Mononuclear cell (primary cell): ENCODE results near the gene KBTBD2. TPM values are rescaled to one million over a fixed set of nuclear protein-coding genes. Genes with fewer than 3 reads are reported as not detected.
"Not testable (repeated sequence)": the region's sequence is repeated elsewhere in the genome, so short reads cannot be mapped to it uniquely, and the experiment has no call there.

ENCODE experiments used
- H3K27me3 ChIP-seq: 2 replicates; pipeline ENCODE4 v1.6.0; 2011; ENCODE audit warnings: low read length, control low read depth; ENCODE audit not compliant: insufficient read depth
- H3K4me1 ChIP-seq: 2 replicates; pipeline ENCODE4 v1.5.1; 2011; ENCODE audit warnings: mild to moderate bottlenecking, low read length, control low read depth; ENCODE audit not compliant: insufficient read depth
- H3K4me3 ChIP-seq: 2 replicates; pipeline ENCODE4 v1.5.1; 2011; ENCODE audit warnings: mild to moderate bottlenecking, low read length, moderate library complexity
- H3K9me3 ChIP-seq: 2 replicates; pipeline ENCODE4 v1.5.1; 2011; ENCODE audit warnings: low read depth, mild to moderate bottlenecking, control low read depth, low read length
- total RNA-seq: library from RNA; depleted of rRNA; stranded (reverse); fragments of >200 nt; gene quantifications from one replicate; pipeline ENCODE4 v1.2.3, GENCODE V29; 2012

Gene KBTBD2
- total RNA-seq, 1 donor = 169 TPM

DNA sequence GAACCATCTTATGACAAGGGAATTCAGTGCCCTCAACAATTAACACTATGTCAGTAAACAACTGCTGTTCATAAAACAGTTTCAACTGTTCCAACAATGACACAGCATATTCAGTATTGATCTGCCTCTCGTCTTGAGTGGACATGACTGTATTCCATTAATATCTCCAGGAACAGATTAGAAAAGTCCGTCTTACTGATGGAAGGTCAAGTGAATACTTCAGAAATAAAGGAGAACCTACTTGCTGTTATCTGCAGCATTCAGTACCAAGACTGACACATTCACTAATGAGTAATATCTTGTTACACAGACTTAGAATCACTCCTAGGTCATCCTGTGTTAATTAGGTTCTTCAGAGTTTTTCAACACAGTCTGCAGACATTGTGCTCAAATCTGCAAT is 12.1 kb downstream of the KBTBD2 start:
- peaks cover 27% of the 10 kb centered on the region for H3K4me1 ChIP-seq
- no peaks in the 10 kb centered on the region for H3K9me3 ChIP-seq
- H3K27me3 ChIP-seq = no peaks in the 10 kb centered on the region
- H3K4me3 ChIP-seq = no peak overlapping the region

- not testable (repeated sequence) for H3K27me3 ChIP-seq, H3K4me3 ChIP-seq, H3K9me3 ChIP-seq
- peaks cover 14% of the 10 kb centered on the region for H3K4me1 ChIP-seq
Observed at GRCh38 chr7:32878023-32878422, 13.5 kb downstream of the KBTBD2 start.

- Histone ChIP-seq H3K4me3 (no peak overlapping the region), H3K4me1 (no peaks in the 10 kb centered on the region), H3K9me3 (no peaks in the 10 kb centered on the region), H3K27me3 (no peaks in the 10 kb centered on the region)
Observed at GRCh38 chr7:32872421-32872820, 19.1 kb downstream of the KBTBD2 start.

DNA sequence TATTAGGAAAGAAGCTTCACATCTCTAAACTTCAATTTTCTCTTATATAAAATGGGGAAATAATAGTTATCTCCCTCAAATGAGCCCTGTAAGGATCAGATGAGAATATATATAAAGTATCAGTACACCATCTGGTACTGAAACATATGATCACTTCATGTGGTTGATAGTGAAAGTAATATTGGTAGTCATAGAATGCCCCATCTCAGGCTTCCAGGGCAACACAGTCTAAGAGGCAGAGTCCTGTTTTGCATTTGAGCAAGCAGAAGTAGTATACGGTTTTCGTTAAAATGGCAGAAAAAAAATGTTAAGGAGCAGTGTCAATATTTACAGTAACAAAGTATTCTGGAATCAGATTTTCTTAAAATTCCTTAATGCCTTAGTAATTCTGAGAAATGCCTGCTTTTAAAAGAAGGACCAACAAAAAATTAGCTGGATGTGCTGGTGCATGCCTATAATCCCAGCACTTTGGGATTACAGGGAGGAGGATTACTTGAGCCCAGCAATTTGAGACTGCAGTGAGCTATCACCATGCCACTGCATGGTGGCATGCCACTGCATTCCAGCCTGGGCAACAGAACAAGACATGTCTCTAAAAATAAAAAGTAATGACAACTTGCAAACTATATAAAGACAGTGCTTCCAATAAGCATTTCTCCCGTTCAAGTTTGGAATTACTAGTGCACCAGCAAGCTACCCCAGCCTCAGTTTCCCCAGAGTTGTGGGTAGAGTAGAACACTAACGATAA is 19.8 kb downstream of the KBTBD2 start:
- no peaks in the 10 kb centered on the region for H3K9me3 ChIP-seq
- no peak overlapping the region for H3K4me3 ChIP-seq
- no peaks in the 10 kb centered on the region for H3K27me3 ChIP-seq
- H3K4me1 ChIP-seq = no peaks in the 10 kb centered on the region

DNA sequence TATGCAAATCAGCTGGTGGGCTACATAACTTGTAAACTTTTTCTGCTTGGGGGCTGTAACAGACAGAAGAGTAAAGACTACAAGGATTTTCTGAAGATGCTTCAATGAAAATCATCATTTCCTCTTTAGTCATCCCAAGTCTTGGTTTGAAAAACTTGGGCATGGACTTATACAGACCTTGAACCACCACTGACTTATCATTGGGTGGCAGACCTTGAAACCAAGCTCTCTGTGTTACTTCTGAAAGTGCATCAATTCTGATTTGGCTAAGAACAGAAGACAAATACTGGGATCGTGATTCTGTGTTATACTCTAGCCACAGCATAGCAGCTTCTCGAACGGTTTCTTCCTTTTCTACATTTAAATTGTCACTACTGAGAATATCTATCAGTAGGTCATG is 21.3 kb downstream of the KBTBD2 start:
- no peak overlapping the region for H3K4me3 ChIP-seq
- no peaks in the 10 kb centered on the region for H3K4me1 ChIP-seq
- H3K9me3 ChIP-seq = no peaks in the 10 kb centered on the region
- no peaks in the 10 kb centered on the region for H3K27me3 ChIP-seq

DNA sequence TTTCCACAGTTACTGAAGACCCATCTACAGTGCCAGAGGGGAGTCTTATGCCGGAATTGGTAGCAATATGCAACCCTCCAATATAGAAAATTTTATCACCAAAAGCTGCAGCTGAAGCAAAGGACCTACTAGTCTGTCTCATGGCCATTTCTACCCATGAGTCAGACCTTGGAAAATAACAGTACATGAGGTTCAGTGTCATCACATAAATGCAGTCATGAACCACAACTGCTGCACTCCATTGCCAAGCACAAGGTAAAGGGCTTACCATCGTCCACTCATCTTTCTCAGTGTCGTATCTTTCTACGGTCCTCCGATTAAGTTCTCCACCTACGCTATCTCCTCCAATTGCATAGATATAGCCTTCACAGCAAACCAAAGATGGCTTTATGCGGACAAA is 21.8 kb downstream of the KBTBD2 start:
- Histone ChIP-seq H3K4me3 (no peak overlapping the region), H3K4me1 (no peaks in the 10 kb centered on the region), H3K27me3 (no peaks in the 10 kb centered on the region), H3K9me3 (no peaks in the 10 kb centered on the region)

GRCh38 chr7:32868116-32868515 is 23.4 kb downstream of the KBTBD2 start:
- H3K4me1 ChIP-seq = no peaks in the 10 kb centered on the region
- no peaks in the 10 kb centered on the region for H3K27me3 ChIP-seq
- H3K9me3 ChIP-seq = no peaks in the 10 kb centered on the region
- no peak overlapping the region for H3K4me3 ChIP-seq

GRCh38 chr7:32865448-32866030 is 26.0 kb downstream of the KBTBD2 start:
- H3K9me3 ChIP-seq = no peaks in the 10 kb centered on the region
- no peak overlapping the region for H3K4me3 ChIP-seq
- H3K4me1 ChIP-seq = no peaks in the 10 kb centered on the region
- no peaks in the 10 kb centered on the region for H3K27me3 ChIP-seq

- not testable (repeated sequence) for H3K4me3 ChIP-seq, H3K9me3 ChIP-seq, H3K27me3 ChIP-seq, H3K4me1 ChIP-seq
Observed at GRCh38 chr7:32863872-32864271, 27.7 kb downstream of the KBTBD2 start.

DNA sequence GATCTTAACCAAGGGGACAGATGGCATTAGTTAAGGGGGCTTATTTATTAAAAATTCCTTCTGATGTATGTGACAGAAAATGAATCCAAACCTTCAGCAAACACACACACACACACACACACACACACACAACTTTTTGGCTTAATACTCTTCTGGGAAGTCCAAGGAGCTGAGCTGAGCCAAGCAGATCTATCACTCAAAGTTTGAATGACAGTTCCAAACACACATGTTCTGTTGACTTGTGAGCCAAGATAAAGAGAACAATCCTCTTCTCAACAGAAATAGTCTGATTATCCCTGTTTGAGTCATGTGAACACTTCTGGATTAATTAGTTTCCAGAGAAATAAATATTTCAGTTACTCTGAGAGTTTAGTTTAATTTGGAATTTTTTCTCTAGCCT is 31.5 kb downstream of the KBTBD2 start:
- Histone ChIP-seq H3K4me3 (no peak overlapping the region), H3K9me3 (no peaks in the 10 kb centered on the region), H3K4me1 (no peaks in the 10 kb centered on the region), H3K27me3 (no peaks in the 10 kb centered on the region)

DNA sequence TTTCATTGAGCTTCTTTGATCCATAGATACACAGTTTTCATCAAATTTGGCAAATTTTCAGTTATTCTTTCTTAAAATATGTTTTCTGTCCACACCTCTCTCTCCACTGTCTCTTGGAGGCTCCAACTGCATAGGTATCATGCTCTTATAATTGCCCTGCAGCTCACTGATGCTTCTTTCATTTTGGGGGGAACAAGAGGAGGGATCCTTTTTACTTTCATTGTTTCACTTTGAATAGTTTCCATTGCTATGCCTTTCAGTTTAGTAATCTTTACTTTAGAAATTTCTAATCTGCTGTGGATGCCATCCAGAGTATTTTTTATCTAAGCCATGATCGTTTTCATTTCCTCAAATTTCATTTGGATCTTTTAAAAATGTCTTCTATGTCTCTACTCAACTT is 32.9 kb downstream of the KBTBD2 start:
- H3K4me1 ChIP-seq = no peaks in the 10 kb centered on the region
- H3K9me3 ChIP-seq = no peaks in the 10 kb centered on the region
- no peaks in the 10 kb centered on the region for H3K27me3 ChIP-seq

GRCh38 chr7:32857063-32857462 is 34.5 kb downstream of the KBTBD2 start:
- H3K4me3 ChIP-seq, H3K9me3 ChIP-seq, H3K27me3 ChIP-seq, H3K4me1 ChIP-seq: not testable (repeated sequence)

More for the DNA sequence above, 32.9 kb downstream of the KBTBD2 start:
- no peak overlapping the region for H3K4me3 ChIP-seq

- not testable (repeated sequence) for H3K4me3 ChIP-seq, H3K27me3 ChIP-seq, H3K9me3 ChIP-seq, H3K4me1 ChIP-seq
Observed at GRCh38 chr7:32855837-32856775, 35.5 kb downstream of the KBTBD2 start.

DNA sequence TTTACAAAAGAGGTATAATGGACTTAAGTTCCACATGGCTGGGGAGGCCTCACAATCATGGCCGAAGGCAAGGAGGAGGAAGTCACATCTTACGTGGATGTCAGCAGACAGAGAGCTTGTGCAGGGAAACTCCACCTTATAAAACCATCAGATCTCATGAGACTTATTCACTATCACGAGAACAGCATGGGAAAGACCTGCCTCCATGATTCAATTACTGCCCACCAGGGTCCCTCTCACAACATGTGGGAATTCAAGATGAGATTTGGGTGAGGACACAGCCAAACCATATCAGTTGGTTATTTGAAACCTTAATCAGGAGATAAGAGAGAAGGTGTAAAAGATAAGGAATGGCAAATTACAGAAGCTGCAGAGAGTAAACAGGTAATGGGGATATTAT is 40.9 kb downstream of the KBTBD2 start:
- H3K4me1 ChIP-seq, H3K27me3 ChIP-seq, H3K4me3 ChIP-seq, H3K9me3 ChIP-seq: not testable (repeated sequence)

DNA sequence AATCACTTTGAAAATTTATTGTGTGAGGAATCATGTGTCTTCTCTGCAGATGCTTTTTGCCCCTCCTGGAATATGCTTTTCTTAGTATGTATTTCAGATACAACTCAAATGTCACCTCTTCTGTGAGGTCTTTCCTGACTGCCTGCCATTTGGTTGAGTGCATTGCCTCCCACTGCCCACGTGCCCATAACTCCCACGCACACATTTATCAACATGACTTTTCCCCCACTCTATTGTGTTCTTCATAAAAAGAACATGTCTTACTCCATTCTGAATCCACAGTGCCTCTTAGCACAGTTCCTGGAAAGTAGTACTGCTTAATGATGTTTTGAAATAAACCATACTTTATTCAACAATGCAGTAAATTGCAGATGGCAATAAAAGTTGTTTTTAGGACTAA is 42.9 kb downstream of the KBTBD2 start:
- H3K4me3 ChIP-seq, H3K9me3 ChIP-seq, H3K4me1 ChIP-seq, H3K27me3 ChIP-seq: not testable (repeated sequence)
